ENCODE results near the gene LIMCH1.

The LIMCH1 gene

DNA sequence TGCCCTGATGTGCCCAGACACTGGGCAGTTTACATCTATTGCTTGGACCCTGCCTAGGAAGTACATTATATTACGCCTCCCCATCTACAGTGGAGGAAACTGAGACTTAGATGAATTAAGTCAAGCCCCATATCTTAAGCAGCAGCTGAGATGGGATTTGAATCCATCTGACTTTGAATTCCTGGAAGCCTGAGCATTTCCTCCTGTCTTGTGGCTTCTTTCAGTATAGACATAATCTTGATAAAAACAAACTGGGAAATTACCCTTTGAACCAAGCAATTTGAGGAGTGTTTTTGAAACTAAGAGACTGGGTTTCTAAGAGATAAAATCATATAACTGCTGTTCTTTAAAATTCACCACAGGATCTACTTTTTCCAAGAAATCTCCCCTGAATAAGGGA lies 18.6 kb downstream of the LIMCH1 start:
- TF ChIP-seq MYC (IDR thresholded peaks at IDR 0.05; ENCODE audit: low read depth, low read length) (no peak), POLR2A (IDR thresholded peaks at IDR 0.05; ENCODE audit: extremely low read depth, insufficient read length) (no peak)
- TF ChIP-seq, protein P1, sequence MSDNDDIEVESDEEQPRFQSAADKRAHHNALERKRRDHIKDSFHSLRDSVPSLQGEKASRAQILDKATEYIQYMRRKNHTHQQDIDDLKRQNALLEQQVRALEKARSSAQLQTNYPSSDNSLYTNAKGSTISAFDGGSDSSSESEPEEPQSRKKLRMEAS (IDR thresholded peaks at IDR 0.05; ENCODE audit: low read depth, low read length), result no peak
- TF ChIP-seq, protein P2, sequence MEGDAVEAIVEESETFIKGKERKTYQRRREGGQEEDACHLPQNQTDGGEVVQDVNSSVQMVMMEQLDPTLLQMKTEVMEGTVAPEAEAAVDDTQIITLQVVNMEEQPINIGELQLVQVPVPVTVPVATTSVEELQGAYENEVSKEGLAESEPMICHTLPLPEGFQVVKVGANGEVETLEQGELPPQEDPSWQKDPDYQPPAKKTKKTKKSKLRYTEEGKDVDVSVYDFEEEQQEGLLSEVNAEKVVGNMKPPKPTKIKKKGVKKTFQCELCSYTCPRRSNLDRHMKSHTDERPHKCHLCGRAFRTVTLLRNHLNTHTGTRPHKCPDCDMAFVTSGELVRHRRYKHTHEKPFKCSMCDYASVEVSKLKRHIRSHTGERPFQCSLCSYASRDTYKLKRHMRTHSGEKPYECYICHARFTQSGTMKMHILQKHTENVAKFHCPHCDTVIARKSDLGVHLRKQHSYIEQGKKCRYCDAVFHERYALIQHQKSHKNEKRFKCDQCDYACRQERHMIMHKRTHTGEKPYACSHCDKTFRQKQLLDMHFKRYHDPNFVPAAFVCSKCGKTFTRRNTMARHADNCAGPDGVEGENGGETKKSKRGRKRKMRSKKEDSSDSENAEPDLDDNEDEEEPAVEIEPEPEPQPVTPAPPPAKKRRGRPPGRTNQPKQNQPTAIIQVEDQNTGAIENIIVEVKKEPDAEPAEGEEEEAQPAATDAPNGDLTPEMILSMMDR (IDR thresholded peaks at IDR 0.05; ENCODE audit: low read depth, low read length), result no peak
- H3K4me3 ChIP-seq (ENCODE audit: low read depth, low read length), result no peak overlapping the region
- no peak for DNase-seq (ENCODE audit: low read depth)

DNA sequence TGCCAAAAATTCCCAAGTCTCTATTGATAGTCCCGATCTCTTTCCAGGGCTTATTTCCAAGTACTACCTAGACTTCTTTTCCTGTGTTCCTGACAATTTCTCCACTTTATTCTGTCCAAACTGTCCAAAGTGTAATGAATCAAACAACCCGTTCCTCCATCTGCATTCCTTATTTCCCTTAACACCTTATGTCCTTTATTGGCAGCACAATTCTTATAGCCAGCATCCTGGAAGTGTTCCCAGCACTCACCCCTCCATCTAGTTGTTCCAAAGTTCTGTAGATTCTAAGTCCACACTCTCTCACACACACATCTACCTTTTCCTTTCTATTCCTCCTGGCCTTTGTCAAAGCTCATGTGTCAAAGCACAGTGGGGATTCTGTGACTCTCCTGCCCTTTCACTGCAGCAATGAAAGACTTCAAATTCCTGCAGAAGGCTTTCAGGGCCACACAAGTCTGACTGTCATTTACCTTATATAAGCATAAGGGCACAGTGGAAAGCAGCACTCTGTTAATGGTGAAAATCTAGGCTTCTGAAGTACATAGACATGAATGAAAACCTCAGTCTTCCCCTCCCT lies 22.1 kb downstream of the LIMCH1 start:
- DNase-seq (ENCODE audit: low read depth), result no peak
- TF ChIP-seq, protein P1 (IDR thresholded peaks at IDR 0.05; ENCODE audit: low read depth, low read length), result no peak
- TF ChIP-seq MYC (IDR thresholded peaks at IDR 0.05; ENCODE audit: low read depth, low read length) (no peak), POLR2A (IDR thresholded peaks at IDR 0.05; ENCODE audit: extremely low read depth, insufficient read length) (no peak)
- TF ChIP-seq, protein P2 (IDR thresholded peaks at IDR 0.05; ENCODE audit: low read depth, low read length), result no peak
- H3K4me3 ChIP-seq (ENCODE audit: low read depth, low read length), result no peak overlapping the region

DNA sequence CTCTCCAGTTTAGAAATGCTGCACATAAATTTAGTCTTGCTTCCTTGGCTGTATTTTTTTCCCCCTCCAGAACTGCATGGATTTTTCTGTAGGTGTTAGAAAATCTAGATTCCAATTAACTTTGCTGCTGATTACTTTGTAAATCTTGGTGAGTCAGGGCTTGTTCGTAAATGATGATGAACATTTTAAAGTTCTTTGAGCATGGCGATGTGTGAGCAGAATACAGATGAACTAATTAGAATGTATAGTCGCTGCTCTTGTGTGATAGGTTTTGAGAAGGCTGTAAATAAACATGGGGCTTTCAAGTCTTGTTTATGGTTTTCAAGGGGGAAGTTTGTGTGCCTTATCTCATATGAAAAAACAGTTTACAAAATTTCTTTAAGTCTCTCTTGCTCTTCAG lies 23.3 kb downstream of the LIMCH1 start:
- no peak for DNase-seq (ENCODE audit: low read depth)
- TF ChIP-seq POLR2A (IDR thresholded peaks at IDR 0.05; ENCODE audit: extremely low read depth, insufficient read length) (no peak), MYC (IDR thresholded peaks at IDR 0.05; ENCODE audit: low read depth, low read length) (no peak)
- TF ChIP-seq, protein P2 (IDR thresholded peaks at IDR 0.05; ENCODE audit: low read depth, low read length), result no peak
- TF ChIP-seq, protein P1 (IDR thresholded peaks at IDR 0.05; ENCODE audit: low read depth, low read length), result no peak
- H3K4me3 ChIP-seq (ENCODE audit: low read depth, low read length), result no peak overlapping the region

DNA sequence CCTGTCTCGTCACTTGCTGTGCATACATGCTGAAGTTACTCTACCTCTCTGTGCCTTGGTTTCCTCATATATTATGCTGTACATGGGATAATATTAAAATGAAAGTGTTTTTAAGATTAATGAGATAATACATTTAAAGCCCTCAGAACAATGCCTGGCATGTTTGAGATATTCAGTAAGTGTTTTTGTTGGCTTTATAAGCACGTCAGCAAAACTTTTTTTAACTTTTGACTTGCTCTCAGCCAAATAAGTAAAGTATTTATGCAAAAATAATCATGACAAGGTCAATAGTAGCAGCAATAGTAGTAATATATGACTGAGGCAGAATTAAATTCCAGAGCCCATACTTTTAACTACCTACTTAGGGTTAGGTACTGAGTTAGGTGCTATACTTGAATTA lies 29.2 kb downstream of the LIMCH1 start:
- no peak for TF ChIP-seq POLR2A (IDR thresholded peaks at IDR 0.05; ENCODE audit: extremely low read depth, insufficient read length)
- TF ChIP-seq, protein P2 (IDR thresholded peaks at IDR 0.05; ENCODE audit: low read depth, low read length), result no peak
- TF ChIP-seq, protein P1 (IDR thresholded peaks at IDR 0.05; ENCODE audit: low read depth, low read length), result no peak
- no peak for DNase-seq (ENCODE audit: low read depth)
- no peak overlapping the region for H3K4me3 ChIP-seq (ENCODE audit: low read depth, low read length)

DNA sequence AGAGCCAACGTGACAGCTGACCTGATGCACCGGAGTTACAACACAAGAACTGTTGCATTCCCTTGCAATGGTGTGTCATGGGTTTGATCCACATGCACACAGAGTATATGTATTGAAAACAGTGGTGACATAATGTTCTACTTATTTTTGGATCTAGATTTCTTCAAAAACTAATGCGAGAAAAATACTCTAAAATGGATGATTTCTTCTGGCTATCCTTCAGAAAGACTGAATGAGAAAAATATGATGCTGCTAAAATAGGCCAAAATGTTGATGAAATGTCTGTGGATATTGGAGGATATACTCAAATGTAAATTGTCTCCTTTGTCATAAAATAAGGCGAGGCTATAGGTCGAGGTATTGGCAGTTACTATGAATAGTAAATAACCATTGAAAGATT lies 30.4 kb downstream of the LIMCH1 start:
- TF ChIP-seq POLR2A (IDR thresholded peaks at IDR 0.05; ENCODE audit: extremely low read depth, insufficient read length) (no peak), MYC (IDR thresholded peaks at IDR 0.05; ENCODE audit: low read depth, low read length) (no peak)
- TF ChIP-seq, protein P1 (IDR thresholded peaks at IDR 0.05; ENCODE audit: low read depth, low read length), result no peak
- TF ChIP-seq, protein P2 (IDR thresholded peaks at IDR 0.05; ENCODE audit: low read depth, low read length), result no peak
- no peak overlapping the region for H3K4me3 ChIP-seq (ENCODE audit: low read depth, low read length)
- DNase-seq (ENCODE audit: low read depth), result no peak

Measured in NB4 (cell line).